GM10248 (cell line): Measurements from ENCODE around the gene GGNBP2.
A peak's percentile ranks its signal among the peaks of the same experiment; 100 is the strongest.

Source experiments
- CTCF ChIA-PET: fragments of 300-600 bp; sonication (Branson Sonifier 250); formaldehyde crosslinking; extraction: SDS; loops from one replicate; lab custom pipeline; 2021; ENCODE audit warnings: antibody characterized with exemption; lab: Yijun Ruan, JAX
- POLR2A ChIA-PET: fragments of 350-650 bp; sonication (Branson Sonifier 250); formaldehyde crosslinking; extraction: SDS; loops from one replicate; lab custom pipeline; 2020; ENCODE audit warnings: antibody characterized with exemption; lab: Yijun Ruan, JAX
- DNase-seq: peaks from one replicate; pipeline ENCODE4 v3.0.0; 2012; ENCODE audit errors: extremely low spot score
- CTCF ChIP-seq: IDR thresholded peaks from 2 replicates; pipeline ENCODE4 v1.5.1; 2012; ENCODE audit warnings: mild to moderate bottlenecking, low read depth; ENCODE audit errors: extremely low read depth, missing control alignments, control extremely low read depth

Gene GGNBP2

GRCh38 chr17:36590082-36590481 is 45.4 kb downstream of the GGNBP2 start:
- POLR2A ChIA-PET: no interaction called here
- TF ChIP-seq CTCF: no peak
- DNase-seq: no peak
- CTCF ChIA-PET: interaction anchor here (5.3 kb wide), 1 partner anchor 12 kb away, joined by 43 read pairs; the partner anchor contains the start of gene MRM1

DNA sequence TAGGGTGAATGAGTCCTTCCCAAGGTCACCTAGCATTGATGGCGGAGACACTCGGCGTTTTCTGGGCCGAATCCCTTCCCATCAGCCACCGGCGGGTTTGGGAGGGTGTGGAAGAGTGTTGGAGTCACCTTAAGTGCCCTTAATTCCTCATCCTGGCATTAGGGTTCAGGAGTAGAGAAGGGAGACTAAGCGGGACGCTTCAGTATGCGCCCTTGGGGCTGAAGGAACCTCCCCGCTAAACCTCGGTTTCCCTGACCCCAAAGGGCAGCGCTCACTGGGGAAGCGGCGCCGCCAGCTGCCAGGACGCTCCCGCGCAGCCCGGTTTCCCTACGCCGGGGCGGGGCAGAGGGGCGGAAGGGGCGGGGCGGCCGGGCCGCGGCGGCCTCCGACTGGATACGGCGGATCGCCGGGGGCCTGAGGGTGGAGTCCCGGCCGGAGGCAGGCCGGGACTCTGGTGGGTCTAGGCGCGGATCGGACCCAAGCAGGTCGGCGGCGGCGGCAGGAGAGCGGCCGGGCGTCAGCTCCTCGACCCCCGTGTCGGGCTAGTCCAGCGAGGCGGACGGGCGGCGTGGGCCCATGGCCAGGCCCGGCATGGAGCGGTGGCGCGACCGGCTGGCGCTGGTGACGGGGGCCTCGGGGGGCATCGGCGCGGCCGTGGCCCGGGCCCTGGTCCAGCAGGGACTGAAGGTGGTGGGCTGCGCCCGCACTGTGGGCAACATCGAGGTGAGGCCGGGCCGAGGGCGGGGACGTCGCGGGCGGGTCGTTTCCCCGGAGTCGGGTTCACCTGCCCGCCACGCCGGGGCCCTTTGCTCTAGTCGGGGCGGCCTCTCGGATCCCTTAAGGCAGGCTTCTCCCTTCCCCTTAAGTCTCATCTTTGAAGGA is 47.0 kb downstream of the GGNBP2 start, which contains the start of gene DHRS11:
Gene DHRS11, plus strand, starts transcription at position 446 of the 882 bp plus-strand sequence. Its CDS starts 131 bp downstream, at position 577.
- peak; percentile 95 for DNase-seq
- TF ChIP-seq CTCF: peak; percentile 21
- ChIA-PET POLR2A (interaction anchor here (0.6 to 0.8 kb wide), 2 partner anchors 9 to 37 kb away, joined by 3 to 4 read pairs; partner anchors contain the start of gene MRM1), CTCF (interaction anchor here (5.3 kb wide), 1 partner anchor 11 kb away, joined by 43 read pairs; the partner anchor contains the start of gene MRM1)

DNA sequence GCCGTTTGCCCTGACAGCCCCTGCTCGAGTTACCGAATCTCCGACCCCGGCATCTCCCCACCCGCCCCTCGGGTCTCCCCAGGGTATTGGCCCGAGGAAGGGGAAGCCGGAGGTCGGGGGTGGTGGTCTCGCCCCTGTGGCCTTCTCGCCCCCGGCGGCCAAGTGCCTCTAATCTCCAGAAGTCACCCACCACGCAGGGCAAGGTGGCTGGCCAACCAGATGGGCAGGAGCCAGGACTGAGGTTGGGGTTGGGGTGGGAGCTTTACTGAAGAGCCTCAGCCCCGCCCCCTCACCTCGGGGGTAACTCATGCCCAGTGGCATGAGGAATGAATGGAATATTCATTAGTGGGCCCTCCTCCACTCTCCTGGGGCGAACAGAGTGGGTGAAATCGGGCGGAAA is 47.6 kb downstream of the GGNBP2 start:
- ChIA-PET CTCF (interaction anchor here (5.3 kb wide), 1 partner anchor 10 kb away, joined by 43 read pairs; the partner anchor contains the start of gene MRM1), POLR2A (interaction anchor here (0.6 to 0.8 kb wide), 2 partner anchors 9 to 38 kb away, joined by 3 to 4 read pairs; partner anchors contain the start of gene MRM1)
- no peak for TF ChIP-seq CTCF
- no peak for DNase-seq

GRCh38 chr17:36592716-36593321 is 48.1 kb downstream of the GGNBP2 start:
- no peak for DNase-seq
- ChIA-PET CTCF (interaction anchor here (5.3 kb wide), 1 partner anchor 10 kb away, joined by 43 read pairs; the partner anchor contains the start of gene MRM1), POLR2A (interaction anchor here (0.8 kb wide), 1 partner anchor 8 kb away, joined by 3 read pairs; the partner anchor contains the start of gene MRM1)
- TF ChIP-seq CTCF: no peak

GRCh38 chr17:36593656-36594316 is 49.1 kb downstream of the GGNBP2 start:
- ChIA-PET CTCF (interaction anchor here (5.3 kb wide), 1 partner anchor 9 kb away, joined by 43 read pairs; the partner anchor contains the start of gene MRM1), POLR2A (no interaction called here)
- no peak for DNase-seq
- no peak for TF ChIP-seq CTCF
